RPMI7951 (cell line): ENCODE data around the gene KLF2. TPM values are rescaled to one million over a fixed set of nuclear protein-coding genes. Genes with fewer than 3 reads are reported as not detected.

Experiments
- DNase-seq: peaks from one replicate; pipeline ENCODE4 v3.0.0-alpha.2; 2012; ENCODE audit warnings: low read depth
- total RNA-seq: library from RNA; depleted of rRNA; stranded (reverse); fragments of >200 nt; shearing (Covaris generic); gene quantifications from 2 replicates; pipeline ENCODE4 v1.2.3, GENCODE V29; 2014

Gene KLF2
- total RNA-seq, 1 experiment from 2014 or later = 2.8 TPM

DNA sequence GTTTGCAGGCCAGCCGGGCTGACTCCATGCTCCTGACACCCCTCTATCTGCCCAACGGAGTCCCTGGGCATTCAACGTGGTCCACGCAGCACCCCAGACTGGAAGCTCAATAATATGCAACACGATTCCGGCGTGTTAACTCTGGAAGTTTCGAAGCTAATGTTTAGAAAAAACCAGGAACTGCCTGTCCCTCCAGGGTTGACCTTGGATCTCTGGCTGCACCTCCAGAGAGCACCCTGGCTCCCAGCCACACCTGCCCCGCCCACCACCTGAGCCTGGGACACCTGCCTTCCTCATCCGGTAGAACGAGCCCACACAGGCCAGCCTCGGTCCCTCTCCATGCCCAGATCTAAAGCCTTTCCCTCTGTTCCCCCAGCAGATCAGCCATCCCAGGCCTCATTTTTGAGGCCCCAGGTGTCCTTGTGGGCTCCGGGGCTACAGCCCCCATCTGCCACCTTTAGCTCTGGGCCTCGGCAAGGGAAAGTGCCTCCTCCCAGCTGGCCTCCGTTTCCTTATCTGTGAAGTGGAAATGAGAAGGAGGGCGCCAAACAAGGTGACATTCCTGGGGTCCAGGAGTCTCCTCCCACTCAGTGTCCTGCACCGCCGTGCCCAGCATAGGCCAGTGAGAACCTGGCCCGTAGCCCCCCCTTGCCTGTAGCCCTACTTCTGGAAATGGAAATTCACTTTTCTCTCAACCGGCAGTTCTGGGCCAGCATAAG, 38.7 kb downstream of the KLF2 start:
- no peak for DNase-seq

DNA sequence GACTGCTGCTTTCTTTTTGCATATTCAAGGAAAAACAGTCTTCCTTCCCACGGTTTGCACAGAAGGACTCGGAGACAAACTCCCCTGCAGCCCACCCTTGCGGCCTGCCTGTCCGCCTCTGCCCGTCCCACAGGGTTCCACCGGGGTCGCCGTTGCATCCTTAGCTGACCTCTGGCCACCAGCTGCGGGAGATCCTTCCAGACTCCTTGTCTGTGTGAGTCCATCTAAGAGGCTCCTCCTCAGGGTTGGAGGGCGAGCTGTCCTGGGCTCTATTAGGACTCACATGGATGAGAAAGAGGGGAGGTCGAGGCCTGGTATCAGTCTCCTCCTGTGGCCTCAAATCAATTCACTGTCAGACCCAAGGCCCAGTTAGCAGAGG, 39.2 kb downstream of the KLF2 start:
- no peak for DNase-seq

DNA sequence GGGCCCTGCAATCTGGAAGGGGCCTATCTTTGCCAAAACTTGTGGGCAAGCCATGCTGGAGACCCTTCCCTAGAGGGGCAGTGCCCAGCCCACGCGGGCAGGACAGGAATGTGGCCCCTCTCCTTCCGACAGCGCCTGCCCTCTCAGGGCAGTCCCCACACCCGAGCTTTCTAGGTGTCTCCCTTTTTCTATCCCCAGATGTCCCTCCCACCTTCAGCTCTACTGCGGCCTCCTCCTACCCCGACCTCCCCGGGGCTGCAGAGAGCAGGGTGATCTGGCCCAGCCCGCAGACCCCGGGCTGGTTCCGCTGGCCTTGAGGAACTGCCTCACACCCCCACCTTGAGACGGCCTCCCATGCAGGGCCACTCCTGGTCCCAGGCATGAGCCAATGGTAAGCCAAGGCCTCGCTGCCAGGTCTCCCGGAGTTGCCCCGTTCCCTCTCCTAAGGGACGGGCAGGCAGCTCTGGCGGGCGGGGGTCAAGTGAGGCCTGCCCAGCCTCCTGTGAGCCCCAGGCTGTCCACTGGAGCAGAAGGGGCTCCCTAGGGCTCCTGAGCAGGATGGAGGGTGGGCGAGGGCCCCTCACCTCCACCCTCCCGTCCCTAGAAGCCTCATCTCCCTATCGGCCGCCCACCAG, 39.7 kb downstream of the KLF2 start:
- no peak for DNase-seq

DNA sequence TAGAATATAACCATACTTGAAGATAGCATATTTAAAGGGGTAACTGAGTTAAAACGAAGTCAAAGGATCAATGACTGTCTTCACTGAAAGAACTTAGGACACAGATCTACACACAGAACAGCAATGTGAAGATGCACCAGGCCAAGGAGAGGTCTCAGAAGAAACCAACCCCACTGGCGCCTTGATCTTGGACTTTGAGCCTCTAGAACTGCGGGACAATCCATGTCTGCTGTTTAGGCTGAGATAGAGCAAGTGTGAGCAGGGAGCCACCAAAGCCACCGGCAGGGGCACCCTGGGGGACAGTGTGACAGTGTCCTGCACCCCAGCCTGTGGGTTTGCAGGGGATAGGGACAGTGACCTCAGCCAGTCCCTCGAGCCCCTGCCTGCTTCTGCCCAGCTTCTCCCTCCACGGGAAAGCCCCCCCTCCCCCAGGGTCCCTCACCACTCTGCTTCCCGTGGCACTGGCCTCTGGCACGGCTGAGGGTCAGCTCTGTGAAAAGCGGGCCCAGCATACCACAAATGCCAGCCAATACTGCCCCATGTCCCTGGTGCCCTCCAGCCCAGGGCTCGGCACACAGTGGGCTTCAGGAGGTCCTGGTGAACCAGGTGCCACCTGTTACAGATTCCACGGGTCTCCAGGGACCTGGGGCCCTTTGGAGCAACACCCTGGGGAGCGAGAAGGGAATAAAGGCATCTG, 40.8 kb downstream of the KLF2 start:
- DNase-seq = no peak

DNA sequence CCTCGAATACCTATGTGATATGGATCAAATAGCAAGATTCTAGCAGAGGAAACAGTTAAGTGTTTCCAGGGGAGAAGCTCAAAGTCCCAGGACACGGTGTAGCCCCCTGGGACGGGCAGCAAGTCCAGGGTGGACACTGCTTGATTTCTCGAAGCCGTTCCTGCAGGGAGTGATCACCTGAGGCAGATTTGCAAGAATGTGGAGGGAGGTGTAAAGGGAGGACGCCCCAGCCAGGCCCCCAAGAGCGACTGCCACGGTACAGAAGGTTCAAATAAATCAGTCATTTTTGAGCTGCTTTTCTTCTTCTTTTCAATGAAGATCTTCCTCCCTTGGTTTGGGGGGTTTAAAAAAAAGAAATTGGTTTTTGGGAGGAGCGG, 41.4 kb downstream of the KLF2 start:
- DNase-seq = no peak

DNA sequence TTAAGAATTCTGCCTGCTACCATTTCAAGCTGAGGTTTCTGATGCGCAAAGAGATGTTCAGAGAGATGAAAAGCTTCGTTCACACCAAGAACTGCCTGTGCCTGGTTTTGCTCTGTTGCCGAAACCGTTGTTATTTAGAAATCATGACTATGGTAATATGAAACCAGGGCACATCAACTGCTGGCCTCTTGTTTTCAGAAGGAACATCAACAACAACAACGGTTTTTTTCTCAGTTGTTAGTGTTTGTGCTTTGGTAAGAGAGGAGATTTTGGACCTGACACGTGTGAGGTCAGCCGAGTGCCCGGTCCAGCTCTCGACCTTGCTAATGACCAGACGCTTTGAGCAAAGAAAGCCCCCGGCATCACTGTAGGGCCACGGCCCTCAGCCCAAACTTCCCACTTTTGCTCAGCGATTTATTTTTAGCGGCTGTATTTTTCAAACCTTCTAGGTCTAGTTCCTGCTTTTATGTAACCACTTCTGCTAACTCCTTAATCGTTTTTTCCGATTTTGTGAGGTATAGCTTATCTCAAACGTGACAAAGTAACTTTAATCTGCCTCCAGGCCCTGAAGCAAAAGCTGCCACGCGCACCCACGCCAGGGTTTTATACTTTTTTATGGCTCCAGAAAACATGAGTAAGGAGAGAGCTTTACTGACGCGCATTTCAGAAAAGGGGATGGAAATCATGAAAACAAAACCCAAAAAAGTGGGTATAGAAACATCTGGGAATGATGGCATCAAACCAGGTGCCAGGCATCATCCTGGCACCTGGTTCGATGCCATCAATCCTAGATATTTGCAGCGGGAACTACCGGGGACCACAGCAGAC, 42.0 kb downstream of the KLF2 start:
- no peak for DNase-seq

DNA sequence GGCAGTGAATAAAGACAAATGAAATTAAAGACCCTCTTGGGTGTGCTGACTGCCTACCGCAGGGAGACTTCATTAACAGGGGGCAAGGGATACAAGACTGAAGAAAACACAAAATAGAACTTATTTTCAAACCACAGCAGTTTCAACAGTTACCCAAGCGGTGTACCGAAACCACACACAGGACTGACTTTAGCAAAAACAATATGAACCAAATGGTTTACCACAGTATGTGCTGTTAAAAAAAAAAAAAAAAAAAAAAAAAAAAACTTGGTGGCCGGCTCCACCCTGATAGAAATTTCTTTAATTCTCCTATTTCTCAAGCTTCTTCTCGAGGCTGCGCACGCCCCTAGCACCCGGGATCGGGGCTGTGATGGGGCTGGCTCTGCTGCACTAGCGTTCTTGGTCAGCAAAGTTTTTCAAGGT, 42.6 kb downstream of the KLF2 start:
- DNase-seq = no peak

DNA sequence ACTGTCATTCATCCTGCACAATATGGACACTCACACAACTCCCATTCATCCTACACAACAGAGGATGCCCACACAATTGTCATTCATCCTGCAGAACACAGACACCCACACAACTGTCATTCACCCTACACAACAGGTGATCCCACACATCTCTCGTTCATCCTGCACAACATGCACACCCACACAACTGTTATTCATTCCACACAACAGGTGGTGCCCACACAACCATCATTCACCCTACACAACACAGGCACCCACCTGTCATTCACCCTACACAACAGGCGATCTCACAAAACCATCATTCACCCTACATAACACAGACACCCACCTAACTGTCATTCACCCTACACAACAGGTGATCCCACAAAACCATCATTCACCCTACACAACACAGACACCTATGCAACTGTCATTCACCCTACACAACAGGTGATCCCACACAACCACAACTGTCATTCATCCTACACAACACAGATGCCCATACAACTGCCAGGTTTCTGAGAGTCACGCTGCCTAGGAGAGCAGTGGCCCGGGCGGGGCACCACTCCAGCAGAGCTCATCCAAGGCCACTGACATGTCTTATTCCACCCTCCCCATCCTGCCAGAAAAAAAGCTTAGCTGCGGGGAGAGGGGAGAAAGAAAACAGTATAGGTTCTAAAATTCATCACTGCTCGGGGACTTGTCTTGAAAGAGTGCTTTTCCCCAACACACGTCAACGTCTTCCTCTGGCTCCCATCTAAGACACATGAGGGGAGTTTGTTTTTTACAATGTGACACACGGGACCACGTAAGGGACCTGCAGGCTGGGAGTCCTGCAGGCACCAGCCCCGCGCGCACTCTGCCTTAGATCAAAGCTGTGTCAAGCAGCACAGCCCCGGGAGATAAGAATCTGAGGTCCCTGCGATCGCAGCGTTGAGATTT, 44.0 kb downstream of the KLF2 start:
- no peak for DNase-seq

DNA sequence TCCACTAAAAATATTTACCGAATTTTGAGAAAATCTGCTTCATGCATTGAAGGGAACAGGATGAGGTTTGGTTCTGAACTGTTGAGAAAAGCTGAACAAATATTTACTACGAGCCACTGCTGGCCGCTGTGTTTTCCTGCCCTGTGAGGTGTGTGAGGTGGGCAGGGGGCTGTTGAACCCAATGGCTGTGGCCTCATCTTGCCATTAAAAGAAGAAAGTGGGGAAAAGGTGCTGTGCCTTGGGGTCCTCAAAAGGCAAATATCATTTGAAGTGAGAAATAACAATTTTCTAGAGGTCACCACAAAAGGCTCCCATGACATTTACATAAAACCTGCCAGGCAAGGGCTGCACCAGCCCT, 44.7 kb downstream of the KLF2 start:
- no peak for DNase-seq

DNA sequence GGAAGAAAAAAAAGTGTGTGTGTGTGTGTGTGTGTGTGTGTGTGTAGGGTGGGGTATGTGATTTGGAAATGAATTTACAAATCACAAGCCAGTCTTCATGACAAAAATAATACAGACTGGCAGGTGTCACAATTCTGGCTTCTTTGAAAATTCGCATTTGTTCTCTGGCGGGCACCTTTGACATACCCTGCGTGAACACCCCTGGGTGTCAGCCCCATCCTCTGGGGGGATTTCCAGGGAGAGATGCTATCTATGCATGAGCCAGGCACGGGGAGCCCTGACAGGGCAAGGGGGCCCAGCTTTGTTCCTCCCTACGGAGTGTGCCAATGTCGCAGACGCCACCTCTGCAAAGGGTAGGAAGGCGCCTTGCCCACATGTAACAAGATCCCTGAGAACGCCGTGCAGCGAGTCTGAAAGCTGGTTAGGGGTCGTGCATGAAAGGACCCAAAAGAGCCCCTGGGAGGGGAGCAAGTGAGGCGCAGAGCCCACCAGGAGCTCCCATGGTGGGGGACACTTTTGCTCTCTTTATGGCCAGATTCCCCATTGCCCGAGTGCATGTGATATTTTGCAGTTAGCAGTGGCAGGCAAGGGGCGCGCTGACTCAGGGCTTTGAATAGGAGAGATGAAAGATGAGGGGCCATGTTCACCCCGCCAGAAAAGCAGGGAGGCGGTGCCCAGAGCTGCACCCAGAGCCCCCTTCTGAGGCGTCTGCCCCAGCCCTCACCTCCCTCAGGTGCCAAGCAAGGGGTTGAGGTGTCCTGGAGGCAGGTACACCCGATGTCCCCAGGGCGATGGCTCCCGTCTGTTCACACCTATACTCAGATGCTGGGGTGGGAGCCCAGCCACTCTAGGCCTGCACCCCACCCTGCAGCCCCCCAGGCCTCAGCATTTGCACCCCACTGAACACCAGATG, 45.3 kb downstream of the KLF2 start:
- no peak for DNase-seq

DNA sequence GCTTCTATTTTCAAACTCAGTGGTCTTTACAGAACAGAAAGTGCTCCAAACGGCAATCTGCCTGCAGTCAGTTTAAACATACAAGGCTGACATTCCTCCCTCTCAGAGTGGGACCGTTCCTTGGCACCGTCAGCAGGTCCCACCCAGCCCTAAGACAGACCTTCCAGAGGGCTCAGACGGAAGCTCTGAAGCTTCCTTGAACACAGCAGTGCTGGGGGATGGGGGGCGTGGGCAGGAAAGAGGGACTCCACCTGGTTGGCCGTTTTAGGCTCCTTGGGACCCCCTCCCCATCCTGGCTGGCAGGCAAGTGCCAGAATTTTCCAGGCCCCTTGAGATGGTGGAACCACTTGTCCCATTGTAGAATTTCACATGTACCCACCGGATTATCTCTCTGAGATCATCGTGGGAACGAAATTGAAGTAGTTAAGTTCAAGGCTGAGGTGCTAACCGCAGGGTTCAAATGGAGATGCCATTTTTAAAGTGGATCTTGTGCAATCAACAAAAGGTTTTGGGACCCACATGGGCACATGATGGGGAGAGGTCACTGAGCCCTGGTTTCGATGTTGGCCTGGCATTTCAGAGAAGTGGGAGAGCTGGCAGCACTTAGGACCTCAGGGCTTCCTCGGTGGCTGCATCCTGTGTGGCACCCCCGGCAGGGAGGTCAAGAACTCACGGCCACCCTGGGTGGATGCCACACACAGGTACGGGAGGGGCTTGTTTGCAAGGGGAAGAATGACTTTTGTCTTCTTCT, 46.2 kb downstream of the KLF2 start:
- no peak for DNase-seq

DNA sequence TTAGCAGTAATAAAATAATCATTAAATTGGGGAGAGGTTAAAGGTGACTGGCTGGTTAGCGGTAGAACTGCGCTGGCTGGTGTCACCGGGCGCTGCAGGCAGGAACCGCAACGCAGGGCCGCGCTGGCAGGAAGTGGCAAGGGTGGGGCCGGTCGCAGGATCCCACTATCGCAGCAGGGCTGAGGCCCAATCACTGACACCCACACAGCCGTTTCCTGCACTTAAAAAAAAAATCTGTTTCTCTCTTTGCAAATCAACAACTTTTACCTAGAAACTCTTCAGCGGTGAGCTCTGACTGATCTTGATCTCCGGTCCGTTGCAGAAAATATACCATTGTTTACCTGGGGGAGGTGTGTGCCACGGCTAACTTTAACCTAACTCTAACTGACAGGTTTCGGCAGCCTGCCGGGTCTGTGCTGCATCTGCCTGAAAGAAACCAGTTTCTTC, 46.9 kb downstream of the KLF2 start:
- no peak for DNase-seq

DNA sequence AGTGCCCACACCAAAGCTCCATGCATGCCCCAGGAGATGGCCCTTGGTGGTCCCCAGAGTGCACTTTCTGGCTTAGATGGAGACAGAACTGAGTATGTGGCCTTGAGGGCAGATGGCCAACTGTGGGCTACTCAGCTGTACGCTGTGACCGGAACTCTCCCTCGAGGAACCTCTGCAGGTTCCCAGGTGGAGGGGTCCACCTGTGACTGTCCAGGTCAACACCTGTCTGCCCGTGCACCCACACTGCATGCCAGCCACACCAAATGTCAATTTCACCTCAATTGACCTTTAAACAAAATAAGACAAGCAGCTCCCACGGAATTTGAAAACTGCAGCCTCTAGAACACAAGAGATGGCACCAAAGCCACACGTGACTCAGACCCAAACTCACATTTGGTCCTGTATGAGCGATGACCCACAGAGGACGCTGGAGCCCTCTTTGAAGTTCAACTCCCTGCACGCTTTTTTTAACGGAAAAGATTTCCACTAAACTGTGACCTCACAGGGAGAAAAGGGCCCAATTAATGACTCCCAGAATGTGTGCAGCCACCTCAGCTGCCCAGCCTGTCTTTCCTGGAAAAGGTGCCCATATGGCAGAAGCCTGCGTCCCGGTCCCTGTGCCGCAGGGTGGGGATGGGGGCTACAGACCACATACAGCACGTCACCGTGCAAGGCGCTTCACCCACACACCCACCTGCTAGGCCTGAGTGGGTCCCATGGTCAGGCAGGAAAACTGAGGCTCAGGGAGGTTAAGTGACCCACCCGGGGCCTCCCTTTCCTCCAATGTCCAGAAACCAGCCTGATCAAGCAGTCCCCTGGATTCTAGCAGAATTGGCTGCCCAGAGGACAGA, 47.7 kb downstream of the KLF2 start:
- no peak for DNase-seq

DNA sequence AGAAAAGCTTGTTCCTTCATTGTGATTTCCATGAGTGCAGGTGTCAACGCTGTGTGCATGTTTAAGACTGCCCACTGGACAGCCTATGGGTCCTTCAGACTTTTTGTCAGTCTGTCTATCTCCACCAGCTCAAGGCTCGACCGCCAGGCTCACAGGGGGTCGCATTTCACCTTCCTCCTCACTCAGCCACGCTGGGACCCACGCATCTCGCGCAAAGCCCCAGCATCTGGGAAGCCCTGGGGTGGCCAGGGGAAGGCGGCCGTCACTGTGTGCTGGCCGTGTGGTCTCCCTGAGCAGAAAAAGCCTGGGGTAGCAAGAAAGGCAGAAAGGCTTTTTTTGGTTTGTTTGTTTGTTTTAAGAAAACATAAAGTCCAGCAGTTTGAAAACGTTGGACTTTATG, 48.5 kb downstream of the KLF2 start:
- no peak for DNase-seq

DNA sequence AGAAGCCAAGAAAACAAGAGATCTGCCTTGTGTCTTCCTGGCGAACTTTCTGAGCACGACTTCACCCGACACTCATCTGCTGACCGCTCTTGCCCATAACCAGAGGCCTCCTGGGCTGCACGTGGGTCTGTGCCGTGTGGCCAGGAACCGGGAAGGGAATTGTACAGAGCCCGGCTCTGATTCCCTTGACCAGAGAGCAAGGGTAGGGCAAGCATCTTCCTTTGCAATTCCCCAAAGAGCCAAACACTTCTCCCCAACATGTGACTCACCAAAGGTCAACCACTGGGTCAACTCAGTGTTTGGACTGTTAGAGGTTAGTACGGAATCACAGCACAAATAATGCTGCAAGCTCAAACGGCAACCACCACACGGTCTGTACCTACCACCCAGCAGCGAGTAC, 48.9 kb downstream of the KLF2 start:
- peak; percentile 54 for DNase-seq

DNA sequence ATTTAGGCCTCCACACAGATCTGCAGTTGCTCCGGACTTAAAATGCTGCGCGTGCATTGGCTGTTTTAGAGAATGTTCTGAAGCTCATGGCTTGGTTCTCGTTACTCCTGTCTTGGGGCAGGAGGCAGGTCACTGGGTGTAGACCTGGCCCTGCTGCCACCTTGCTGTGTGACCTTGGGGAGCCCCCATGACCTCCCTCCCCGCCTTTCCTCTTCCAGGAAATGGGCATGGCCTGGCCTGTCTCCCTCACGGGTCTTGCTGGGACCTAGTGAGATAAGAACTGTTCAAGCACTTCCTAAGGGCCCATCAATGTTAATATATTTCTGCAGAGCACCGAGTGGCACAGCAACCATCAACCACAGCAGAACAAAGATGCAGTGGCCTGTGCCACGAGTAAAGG, 49.4 kb downstream of the KLF2 start:
- no peak for DNase-seq

DNA sequence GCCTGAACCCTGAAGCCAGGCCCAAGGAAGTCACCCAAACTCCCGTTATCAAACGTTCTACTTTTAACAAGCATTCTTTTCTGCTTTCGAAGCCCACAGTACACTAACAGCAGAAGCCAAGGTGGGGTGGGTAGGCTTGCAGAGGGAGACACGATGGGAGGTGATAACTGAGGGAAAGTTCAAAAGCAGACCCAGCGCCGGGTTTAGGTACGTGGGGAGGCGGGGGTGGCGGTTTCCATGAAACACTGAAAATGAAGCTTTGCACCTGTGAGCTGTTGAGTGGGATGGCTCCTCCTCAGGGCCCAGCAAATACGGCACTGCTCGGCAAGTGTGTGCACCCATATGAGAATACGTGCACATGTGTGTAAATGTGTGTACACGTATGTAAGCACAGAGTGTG, 49.8 kb downstream of the KLF2 start:
- no peak for DNase-seq

DNA sequence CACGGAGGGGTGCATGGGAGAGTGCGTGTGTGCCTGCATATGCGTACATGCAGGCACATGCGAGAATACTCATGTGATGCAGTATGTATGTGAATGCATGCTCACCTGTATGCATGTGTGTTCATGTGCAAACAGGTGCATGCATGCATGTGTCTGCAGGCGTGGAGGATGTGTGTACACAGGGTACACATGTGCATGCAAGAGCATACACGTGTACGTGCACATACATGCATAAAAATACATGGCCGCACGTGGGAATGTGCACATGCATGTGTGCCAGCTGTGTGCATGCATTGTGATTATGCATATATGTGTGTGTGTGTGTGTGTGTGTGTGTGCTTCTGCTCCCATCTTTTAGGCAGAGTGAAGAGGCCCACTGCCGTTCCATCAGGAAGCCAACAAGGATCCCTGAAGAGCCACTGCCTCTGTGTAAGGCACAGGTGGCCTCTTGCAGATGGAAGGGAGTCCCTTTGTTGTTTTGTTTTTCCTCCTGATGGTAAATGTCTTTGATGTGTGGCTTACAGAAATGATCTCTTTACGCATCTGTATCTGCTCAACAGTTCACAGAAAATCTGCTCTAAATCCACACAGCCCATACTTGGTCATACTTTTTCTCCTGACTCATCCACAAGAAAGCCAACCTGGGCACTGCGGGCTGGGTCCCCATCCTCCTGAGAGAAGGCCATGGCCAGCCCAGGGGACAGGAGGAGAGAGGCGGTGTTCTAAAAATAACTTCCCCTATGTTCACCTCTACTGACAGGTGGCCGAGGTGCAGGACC, 50.7 kb downstream of the KLF2 start:
- DNase-seq = no peak
